B cell (primary cell): ENCODE results near the gene MFAP5.

Experiments used
- CTCF ChIP-seq: fragments of 200-600 bp; IDR thresholded peaks from one replicate; pipeline ENCODE4 v1.8.0; 2022; ENCODE audit warnings: antibody characterized with exemption, mild to moderate bottlenecking
- EZH2 ChIP-seq: IDR thresholded peaks from 2 replicates; pipeline ENCODE4 v1.6.1; 2012; ENCODE audit warnings: borderline replicate concordance, low read depth, mild to moderate bottlenecking, moderate library complexity, low read length; ENCODE audit not compliant: insufficient read depth, poor library complexity, severe bottlenecking

- no peak for TF ChIP-seq CTCF
- no peak for TF ChIP-seq EZH2
These were observed 19.9 kb downstream of the MFAP5 start for GRCh38 chr12:8642775-8643174.
